ENCODE data around the gene MPP1.

MPP1 gene

GRCh38 chrX:154775419-154776349 is 29.6 kb downstream of the MPP1 start:
- DNase-seq (ENCODE audit: low read depth), result no peak

DNA sequence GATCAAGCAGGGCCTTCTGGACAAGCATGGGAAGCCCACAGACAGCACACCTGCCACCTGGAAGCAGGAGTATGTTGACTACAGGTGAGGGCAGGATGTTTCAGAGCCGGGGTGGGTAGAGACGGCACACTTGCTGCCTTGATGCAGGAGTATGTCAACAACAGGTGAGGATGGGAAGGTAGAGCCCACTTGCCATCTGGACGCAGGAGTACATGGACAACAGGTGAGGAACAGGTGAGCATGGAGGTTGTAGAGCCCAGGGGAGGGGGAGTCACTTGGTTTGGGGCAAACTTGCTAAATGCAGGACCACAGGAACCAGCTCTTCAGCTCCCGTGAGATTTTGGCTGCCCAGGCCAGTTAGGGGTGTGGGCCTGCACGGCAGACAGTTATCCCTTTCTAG is 30.7 kb downstream of the MPP1 start:
- no peak for DNase-seq (ENCODE audit: low read depth)

DNA sequence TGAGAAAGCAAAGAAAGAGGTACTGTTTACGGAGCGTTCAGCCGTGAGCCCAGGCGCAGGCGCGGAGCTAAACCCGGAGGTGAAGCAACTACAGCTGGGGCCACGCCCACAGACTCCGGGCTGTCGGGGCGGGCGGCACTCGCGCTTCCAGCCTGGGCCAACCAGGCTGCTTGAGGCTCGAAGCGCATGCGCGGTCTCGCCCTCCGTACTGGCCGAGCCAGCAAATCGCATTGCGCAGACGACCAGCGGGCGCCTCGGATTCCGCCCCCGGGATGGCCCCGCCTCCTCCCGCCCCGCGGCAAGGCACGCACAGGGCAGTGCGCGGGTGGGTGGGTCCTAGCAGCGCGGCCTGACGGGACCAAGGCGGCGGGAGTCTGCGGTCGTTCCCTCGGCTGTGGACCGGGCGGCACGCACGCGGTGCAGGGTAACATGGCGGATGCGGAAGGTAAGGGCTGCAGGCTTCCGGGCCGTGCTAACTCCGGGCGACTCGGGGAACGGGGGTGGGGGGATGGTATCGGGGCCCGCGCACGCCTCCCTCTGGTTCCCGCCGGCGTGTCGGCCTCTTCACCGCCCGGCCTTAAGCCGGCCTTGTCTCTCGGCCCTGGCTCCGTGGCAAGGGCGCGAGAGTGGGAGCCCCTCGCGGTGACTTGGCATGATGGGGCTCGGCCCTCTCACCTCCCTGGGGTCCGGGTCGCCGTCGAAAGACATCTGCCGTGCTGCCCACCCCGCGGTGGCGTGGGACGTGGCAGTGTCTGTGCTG is 42.6 kb downstream of the MPP1 start, which contains the start of gene DKC1:
DKC1 (plus strand) TSS at position 328 of the 760 bp plus-strand sequence; CDS start at position 430, 102 bp downstream.
- peak; percentile 90 for DNase-seq (ENCODE audit: low read depth)

GRCh38 chrX:154761977-154762536 is 43.2 kb downstream of the MPP1 start:
- no peak for DNase-seq (ENCODE audit: low read depth)

DNA sequence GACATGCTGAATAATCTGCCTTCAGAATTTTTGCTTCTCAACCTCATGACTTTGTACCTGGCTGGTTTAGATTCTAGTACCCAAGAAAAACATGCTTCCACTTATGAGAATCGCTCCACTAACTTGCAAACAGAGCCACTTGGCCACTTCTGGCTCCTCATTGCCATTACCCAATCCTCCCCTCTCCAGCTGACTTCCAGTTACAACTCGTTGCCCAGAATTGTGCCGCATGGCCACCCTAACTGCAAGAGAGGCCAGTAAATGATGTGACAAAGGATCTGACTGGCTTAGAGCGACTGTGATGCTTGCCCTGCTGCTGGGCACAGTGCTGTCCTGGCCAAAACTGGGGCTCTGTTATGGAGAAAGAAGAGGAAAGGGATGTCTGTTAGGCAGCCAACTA is 46.6 kb downstream of the MPP1 start:
- no peak for DNase-seq (ENCODE audit: low read depth)

DNA sequence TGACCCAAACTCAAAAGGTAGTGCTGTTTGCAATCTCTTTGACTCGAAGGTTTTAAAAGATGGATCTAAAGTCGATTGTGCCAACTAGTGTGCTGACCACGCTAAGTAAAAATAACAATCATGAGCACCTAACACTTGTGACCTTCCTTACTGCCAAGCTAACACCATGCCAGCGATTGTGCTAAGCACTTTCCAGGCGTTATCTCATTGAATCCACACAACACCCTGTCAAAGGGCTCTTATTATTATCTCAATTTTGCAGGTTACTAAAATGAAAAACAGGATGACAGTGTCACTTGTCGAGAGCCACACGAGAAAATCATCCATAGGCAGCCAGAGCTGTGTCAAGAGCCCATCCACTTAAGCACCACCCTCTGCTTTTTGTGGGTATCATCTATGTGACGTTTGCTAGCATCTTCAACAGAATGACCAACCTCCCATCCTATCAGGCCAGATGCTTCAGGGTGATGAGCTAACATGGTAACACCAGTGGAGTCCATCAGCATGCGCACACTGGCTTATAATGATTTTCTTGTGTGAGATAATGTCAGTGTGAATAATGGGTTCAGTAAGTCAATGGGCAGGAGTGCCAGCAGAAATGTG is 53.5 kb downstream of the MPP1 start:
- DNase-seq (ENCODE audit: low read depth), result no peak

DNA sequence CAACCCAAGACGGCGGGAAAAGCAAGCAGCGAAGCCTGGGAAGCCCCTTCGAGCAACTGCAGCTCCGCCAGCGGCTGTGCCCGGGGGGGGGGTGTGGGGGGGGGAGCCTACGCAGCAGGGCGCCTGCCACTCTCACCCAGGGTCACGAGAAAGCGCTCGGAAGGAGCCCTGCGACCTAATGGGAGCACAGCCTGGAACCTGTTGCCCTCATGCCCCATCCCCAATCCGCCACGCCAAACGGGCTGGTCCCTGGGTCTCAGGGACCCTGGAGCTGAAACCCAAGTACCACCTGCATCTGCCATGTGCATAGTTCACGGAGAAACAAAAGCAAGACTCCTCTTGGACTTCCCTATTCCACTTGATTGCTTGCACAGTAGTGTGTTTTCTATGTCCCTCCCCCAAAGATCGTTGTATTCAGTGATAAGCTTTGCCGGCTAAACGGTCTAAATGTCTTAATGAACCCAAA is 54.0 kb downstream of the MPP1 start:
- no peak for DNase-seq (ENCODE audit: low read depth)

DNA sequence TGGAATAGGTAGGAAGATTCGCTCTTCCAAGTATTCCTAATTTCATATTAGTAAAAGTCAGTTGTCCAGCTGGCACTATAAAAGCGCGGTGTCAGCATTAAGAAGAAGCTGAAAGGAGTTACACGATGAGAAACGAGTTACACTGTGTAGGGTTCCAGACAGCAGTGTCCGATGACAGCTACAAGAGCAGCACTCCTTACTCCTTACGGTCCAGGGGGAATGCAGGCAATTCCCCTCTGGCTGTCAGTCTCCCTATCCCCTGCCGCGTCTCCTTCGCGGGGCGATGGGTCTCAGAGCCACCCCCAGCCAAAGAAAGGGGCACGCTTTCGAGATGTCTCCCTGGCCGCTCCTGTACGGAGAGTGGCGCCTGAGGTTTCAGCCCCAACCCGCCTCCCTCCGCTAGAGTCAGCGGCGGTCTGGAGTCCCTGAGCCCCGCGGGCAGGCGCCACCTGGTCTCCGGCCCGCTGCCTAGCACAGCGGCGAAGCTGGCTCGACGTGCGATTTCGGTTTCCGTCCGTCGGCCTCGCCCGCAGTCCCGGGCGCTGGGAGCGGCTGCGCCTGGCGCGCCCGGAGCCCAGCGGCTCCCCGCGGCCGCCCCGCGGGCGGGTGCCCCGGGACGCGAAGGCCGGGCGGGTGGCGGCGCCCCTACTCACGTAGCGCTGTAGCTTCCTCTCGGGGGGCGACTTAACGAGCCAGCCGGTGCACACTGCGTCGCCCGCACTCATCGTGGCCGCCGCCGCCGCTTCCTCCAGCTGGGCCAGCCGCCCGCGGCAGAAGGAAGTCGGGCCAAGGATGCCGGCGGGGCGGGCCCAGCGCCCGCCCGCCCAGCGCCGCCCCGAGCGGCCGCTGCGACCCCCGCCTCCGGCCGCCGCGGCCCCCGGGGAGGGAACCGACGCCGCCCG is 54.7 kb downstream of the MPP1 start, which contains the start of gene GAB3:
GAB3 (minus strand) TSS at position 777 of the 902 bp plus-strand sequence; CDS start at position 725, 52 bp downstream.
- peak; percentile 21 for DNase-seq (ENCODE audit: low read depth)

DNA sequence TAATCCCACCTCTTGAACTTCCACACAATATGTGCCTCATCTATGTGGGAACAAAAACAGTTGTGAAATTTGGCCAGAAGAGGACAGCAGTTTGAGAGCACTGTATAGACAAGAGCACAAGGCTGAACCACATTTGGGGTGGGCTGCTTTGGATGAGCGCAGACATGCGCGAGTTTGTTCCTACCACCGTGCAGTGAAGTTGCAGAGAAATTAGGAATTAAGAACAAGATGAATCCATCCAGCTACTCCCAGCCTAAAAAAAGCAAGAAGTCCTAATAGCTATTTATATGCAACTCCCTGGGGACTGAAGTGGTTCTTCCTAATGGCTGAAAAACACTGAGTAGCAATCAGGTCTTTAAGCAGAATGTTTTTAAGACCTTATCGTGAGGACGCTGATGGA is 55.4 kb downstream of the MPP1 start:
- no peak for DNase-seq (ENCODE audit: low read depth)

DNA sequence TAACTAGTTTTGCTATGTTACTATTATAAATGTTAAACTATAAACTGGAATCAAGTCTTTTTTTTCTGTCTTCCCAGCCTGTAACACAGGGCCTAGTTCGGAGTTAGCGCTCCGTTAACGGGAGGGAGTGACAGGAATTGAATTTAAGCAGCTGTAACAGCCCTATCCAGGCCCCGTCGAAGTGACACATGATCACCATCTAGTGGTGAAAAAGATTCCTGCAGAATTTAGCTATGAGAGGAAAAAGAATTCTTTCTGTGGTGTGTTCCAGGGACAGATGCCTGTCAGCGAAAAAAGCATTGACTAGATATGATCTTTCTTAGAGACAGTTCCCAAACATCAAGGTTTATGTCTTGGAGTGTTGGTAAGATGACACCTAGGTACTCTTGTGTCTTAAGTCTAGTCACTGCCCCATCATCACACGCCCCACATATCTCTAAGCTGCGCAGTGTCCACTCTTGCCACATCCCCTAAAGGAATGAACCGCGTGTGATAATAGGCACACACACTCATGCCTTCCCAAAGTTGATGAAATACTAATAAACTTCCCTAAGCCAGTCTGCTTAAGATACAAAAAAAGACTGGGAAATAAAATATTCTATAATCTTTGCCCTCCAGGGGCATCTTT is 56.5 kb downstream of the MPP1 start:
- no peak for DNase-seq (ENCODE audit: low read depth)

GRCh38 chrX:154742613-154743012 is 62.7 kb downstream of the MPP1 start:
- no peak for DNase-seq (ENCODE audit: low read depth)

DNA sequence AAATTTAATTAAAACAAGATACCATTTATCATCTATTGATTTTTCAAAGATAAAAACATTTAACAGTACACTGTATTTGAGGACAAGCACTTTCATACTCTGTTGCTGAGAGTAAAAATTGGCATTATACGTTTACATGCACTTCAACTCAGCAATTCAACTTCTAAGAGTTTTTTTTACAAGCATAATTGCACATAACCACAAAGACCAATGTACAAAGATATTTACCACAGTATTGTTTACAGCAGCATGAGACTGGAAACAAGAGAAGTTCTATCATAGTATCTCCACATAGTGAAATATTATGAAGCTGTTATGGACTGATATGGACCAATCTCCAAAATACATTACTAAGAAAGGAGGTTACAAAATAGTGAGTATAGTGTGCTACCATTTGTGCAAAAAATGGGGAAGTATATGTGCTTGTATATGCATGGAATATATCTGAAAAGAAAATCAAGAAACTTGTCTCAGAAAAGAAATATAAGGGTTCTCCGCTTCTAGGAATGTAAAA is 65.3 kb downstream of the MPP1 start:
- no peak for DNase-seq (ENCODE audit: low read depth)

GRCh38 chrX:154738011-154738738 is 67.1 kb downstream of the MPP1 start:
- no peak for DNase-seq (ENCODE audit: low read depth)

DNA sequence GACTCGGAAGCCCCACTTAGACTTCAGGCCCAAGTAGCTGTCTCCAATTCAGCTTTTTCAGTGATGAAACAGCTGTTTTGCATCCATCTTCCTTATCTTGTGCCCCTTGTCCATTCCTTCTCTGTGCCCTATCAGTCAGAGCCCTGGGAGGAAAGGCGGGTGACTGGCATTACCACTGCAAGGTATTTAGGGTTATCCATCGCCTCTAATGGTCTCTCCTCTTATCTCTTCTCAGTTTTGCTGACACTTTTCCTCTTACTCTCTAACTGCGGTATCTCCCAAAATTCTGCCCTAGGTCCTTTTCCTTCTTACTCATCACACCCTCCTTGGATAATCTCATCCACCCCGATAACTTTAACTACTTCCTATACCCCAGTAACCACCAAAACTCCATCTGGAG is 68.1 kb downstream of the MPP1 start:
- no peak for DNase-seq (ENCODE audit: low read depth)

DNA sequence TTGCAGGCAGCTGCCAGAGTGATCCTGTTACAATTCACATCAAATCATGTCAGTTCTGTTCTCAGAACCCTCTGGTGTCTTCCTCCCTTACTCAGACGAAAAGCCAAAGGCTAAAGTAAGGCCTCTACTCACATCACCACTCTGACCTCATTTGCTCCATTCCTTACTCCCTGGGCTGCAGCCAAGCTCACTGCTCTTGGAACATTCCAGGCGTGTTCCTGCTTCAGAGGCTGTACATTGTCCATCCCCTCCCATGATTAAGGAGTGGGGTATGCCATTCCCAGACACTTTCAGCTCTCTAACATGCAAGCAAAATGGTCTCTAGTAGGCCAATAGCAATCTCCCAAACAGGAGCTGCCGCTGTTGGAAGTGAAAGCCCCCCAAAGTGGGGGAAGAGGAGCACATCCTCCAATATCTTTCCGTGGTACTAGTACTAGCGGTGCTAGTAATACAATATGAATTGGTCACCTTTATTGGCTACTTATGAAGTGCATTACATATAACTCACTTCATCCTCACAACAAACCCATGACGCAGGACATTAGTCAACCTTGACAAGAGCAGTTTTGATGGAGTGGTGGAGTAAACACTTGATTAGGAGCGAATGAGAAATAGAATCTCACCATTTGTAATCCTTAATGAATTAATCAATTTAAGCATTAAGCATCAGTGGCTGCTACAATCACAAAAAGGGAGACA is 69.4 kb downstream of the MPP1 start:
- DNase-seq (ENCODE audit: low read depth), result no peak

DNA sequence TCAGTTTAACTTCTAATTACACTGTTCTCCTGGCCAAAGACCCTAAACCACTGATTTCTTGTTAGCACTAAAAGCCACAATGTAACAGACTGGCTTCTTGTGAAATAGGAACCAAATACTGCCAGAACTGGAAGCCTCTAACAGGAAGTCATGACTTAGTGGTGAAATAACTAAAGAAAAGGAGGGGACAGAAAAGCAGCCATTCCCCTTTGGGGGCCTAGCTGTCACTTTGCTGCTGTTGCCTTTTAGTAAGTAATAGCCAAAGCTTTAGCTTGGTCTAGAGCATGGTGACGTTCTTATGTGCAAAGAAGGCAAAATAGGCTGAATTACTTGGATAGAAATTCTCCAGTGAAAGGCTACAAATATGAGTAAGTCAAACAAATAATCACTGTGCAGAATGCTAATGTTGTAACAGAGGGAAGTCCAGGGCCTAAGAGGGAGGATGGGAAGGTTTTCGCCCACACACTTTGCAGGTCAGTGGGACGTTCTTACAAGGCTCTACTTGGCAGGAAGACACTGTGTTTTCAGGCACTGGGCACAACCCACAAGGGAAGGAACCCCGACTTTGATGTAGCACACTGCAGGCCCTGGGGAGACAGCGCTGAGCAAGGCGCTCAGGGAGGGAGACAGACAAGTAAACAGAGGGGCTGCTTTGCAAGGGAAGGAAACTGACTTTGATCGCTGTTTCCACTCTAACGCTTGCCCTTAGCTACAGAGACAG is 71.1 kb downstream of the MPP1 start:
- no peak for DNase-seq (ENCODE audit: low read depth)

- DNase-seq (ENCODE audit: low read depth), result no peak
Measured at GRCh38 chrX:154733066-154733425, 72.2 kb downstream of the MPP1 start.

DNA sequence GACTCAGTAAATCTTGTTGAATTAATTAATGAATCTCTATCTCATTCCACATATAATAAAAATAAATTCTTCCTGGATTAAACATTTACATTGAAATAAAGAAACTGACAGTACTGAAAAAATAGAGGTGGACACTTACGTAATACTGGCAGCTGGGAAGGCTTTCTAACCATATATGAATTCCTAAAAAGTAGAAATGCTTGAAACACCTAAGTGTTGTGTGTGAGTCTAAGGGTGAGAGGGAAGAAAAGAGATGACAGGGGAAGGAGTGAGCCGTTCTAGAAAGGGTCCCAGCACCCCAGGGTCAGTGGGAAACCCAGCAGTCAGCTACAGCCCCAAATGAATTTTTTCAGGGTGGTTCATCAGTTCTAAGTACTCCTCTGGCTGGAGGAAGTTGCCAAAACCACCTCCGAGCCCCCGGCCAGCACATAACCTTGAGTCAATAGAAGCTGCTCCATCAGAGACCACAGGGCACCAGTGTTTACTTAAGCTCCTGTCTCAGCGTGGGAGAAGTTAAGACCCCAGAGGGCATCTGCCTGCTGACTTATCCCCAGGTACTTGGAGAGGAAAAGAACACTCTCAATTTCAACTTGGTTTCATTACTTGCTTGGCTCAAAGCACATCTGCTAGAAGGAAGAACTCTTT is 72.7 kb downstream of the MPP1 start:
- DNase-seq (ENCODE audit: low read depth), result no peak

All from stimulated activated CD8-positive, alpha-beta memory T cell treated with anti-CD3 and anti-CD28 coated beads, Interleukin-12 subunit alpha, Interleukin-12 subunit beta, amount 100 ng/mL, for 4 hours (primary cell).